ENCODE data around the gene CCT8. TPM values are rescaled to one million over a fixed set of nuclear protein-coding genes. Genes with fewer than 3 reads are reported as not detected.

Gene CCT8
- total and polyA plus RNA-seq, 2 of the 4 experiments (the other 2 are of a cell fraction), result 172 to 192 TPM

GRCh38 chr21:29117372-29117955 lies 44.0 kb upstream of the CCT8 start:
- in situ Hi-C loops (cut with MboI; ENCODE audit: low sequenced_read_pairs) (no loop called here), dilution Hi-C loops (cut with HindIII; ENCODE audit: low sequenced_read_pairs, unreplicated experiment) (no loop called here), intact Hi-C loops (cut with micrococcal nuclease) (no loop called here)
- peaks cover 3% of the 10 kb centered on the region; the same call in 1 of the 2 replicates for H3K9me1 ChIP-seq (ENCODE audit: insufficient read depth, low read length)
- ATAC-seq (ENCODE audit: low read depth), result no peak
- no peak overlapping the region for H3K56ac ChIP-seq (ENCODE audit: extremely low read depth, insufficient read depth, low read length)
- POLR2A ChIA-PET (ENCODE audit: unreplicated experiment), result no interaction called here
- no TSS peak for BruUV-seq (replicated peaks)
- H4K91ac ChIP-seq (ENCODE audit: insufficient read depth, low read depth, low read length), result no peak overlapping the region; the same call in 1 of the 2 replicates
- TF ChIP-seq BHLHE40 (IDR thresholded peaks at IDR 0.05; ENCODE audit: low read depth, low read length) (no peak), CEBPB (IDR thresholded peaks at IDR 0.05; ENCODE audit: low read depth, low read length) (no peak), MAFK (IDR thresholded peaks at IDR 0.05; ENCODE audit: low read depth, low read length) (no peak), RCOR1 (IDR thresholded peaks at IDR 0.05; ENCODE audit: insufficient replicate concordance, low read length) (no peak), POLR2A (IDR thresholded peaks at IDR 0.05; ENCODE audit: low read depth, low read length) (no peak), RFX5 (IDR thresholded peaks at IDR 0.05; ENCODE audit: low read depth, low read length) (no peak), CHD1 (IDR thresholded peaks at IDR 0.05; ENCODE audit: low read depth, low read length) (no peak), CTCF (conservative IDR thresholded peaks at IDR 0.05; ENCODE audit: low read depth, low read length) (no peak), MXI1 (IDR thresholded peaks at IDR 0.05; ENCODE audit: borderline replicate concordance, low read depth, low read length) (no peak), SMC3 (IDR thresholded peaks at IDR 0.05; ENCODE audit: low read depth, low read length) (no peak), FOS (IDR thresholded peaks at IDR 0.05; ENCODE audit: low read depth, low read length) (no peak), ELK1 (IDR thresholded peaks at IDR 0.05; ENCODE audit: borderline replicate concordance, low read depth, low read length) (no peak), RAD21 (IDR thresholded peaks at IDR 0.05; ENCODE audit: low read length) (no peak), NFE2L2 (IDR thresholded peaks at IDR 0.05; ENCODE audit: low read depth, low read length) (no peak), USF2 (IDR thresholded peaks at IDR 0.05; ENCODE audit: low read depth, low read length) (no peak)
- no peak overlapping the region for H3K27ac ChIP-seq (ENCODE audit: insufficient read depth, low read length)
- H2AFZ ChIP-seq (replicated peaks; ENCODE audit: low read length, poor library complexity), result no peak overlapping the region
- no peak overlapping the region for H3K4ac ChIP-seq (ENCODE audit: low read depth, low read length)
- H4K8ac ChIP-seq (ENCODE audit: low read depth in 2 of 2, low read length in 2 of 2), result no peak overlapping the region
- no peak overlapping the region for H2BK5ac ChIP-seq (ENCODE audit: low read depth, low read length, poor library complexity, severe bottlenecking)
- H3K9ac ChIP-seq (ENCODE audit: low read depth, low read length), result no peak overlapping the region
- H2AK9ac ChIP-seq (replicated peaks; ENCODE audit: low read depth, low read length, poor library complexity), result no peak overlapping the region
- DNase-seq, result no peak
- no peak overlapping the region for H3K14ac ChIP-seq (replicated peaks; ENCODE audit: low read depth, low read length)
- H3K23ac ChIP-seq (ENCODE audit: low read depth, low read length), result no peak overlapping the region
- H3K4me2 ChIP-seq (ENCODE audit: low read depth, low read length), result no peak overlapping the region
- H3K79me1 ChIP-seq (ENCODE audit: low read depth in 1 of 2, low read length in 2 of 2), result 0 out of 4 replicates have a peak, but pooled peaks cover 0 to 4% of the 10 kb centered on the region in 2 experiments
- H3K36me3 ChIP-seq (ENCODE audit: control insufficient read depth, insufficient read depth, low read length), result no peaks in the 10 kb centered on the region
- CTCF ChIA-PET, result no interaction called here
- no peak overlapping the region for H2AK5ac ChIP-seq (ENCODE audit: low read depth, low read length)
- H3K4me3 ChIP-seq (ENCODE audit: insufficient read depth, low read depth, low read length), result no peak overlapping the region
- no CpG with 5 or more reads among the region's 3 CpGs for WGBS, 2 experiments (ENCODE audit: extremely low coverage in 2 of 2, insufficient read length in 1 of 2)
- H3K9me3 ChIP-seq (ENCODE audit: control insufficient read depth, insufficient read depth, low read length), result no peaks in the 10 kb centered on the region
- no peak overlapping the region for H3K18ac ChIP-seq (ENCODE audit: low read depth, low read length)
- no peak overlapping the region for H2BK120ac ChIP-seq (ENCODE audit: low read depth, low read length)
- no peaks in the 10 kb centered on the region for H3K27me3 ChIP-seq (ENCODE audit: control insufficient read depth, insufficient read depth, low read length)
- no peaks in the 10 kb centered on the region for H4K20me1 ChIP-seq (ENCODE audit: insufficient read depth, low read length)
- no peak overlapping the region for H2BK15ac ChIP-seq (ENCODE audit: low read depth, low read length)
- no peak overlapping the region for H4K5ac ChIP-seq (ENCODE audit: low read depth, low read length)
- peaks cover 4% of the 10 kb centered on the region; the same call in 1 of the 2 replicates for H3K4me1 ChIP-seq (ENCODE audit: control insufficient read depth, insufficient read depth, low read length)
- no peak overlapping the region for H2BK20ac ChIP-seq (ENCODE audit: low read depth, low read length)

All from IMR-90 (cell line).